H1 (cell line): Measurements from ENCODE around the gene ZNF132. TPM values are rescaled to one million over a fixed set of nuclear protein-coding genes. Genes with fewer than 3 reads are reported as not detected.

Source experiments
- ASH2L ChIP-seq: fragments of 200-600, 300-600 bp; sonication (generic); IDR thresholded peaks from one replicate; pipeline ENCODE4 v1.7.1; 2017; ENCODE audit warnings: low read length
- CBX5 ChIP-seq: fragments of 300-800, 300-1000 bp; sonication (generic); IDR thresholded peaks from 2 replicates; pipeline ENCODE4 v1.7.1; 2016; ENCODE audit warnings: antibody characterized with exemption, low read length, low read depth
- CBX8 ChIP-seq: fragments of 300-800, 300-1000 bp; sonication (generic); IDR thresholded peaks from 2 replicates; pipeline ENCODE4 v1.7.1; 2016; ENCODE audit warnings: low read depth, low read length, borderline replicate concordance
- CEBPB ChIP-seq: IDR thresholded peaks from 2 replicates; pipeline ENCODE4 v1.6.1; 2012; ENCODE audit warnings: low read depth, low read length
- JUN ChIP-seq: IDR thresholded peaks from 2 replicates; pipeline ENCODE4 v1.6.1; 2011; ENCODE audit warnings: low read depth, mild to moderate bottlenecking, improper control_type of control experiment, low read length
- POLR2AphosphoS5 ChIP-seq: IDR thresholded peaks from 2 replicates; pipeline ENCODE4 v1.6.1; 2011; ENCODE audit warnings: low read depth, low read length
- RAD21 ChIP-seq, 2 experiments: IDR thresholded peaks in 1 of 2; conservative IDR thresholded peaks in 1 of 2; 2 replicates each; pipeline ENCODE4 v1.6.1; 2011; ENCODE audit warnings: low read depth in 2 of 2, low read length in 2 of 2, improper control_type of control experiment in 1 of 2, inconsistent platforms in 1 of 2, mild to moderate bottlenecking in 1 of 2, moderate library complexity in 1 of 2
- RNF2 ChIP-seq: fragments of 200-900, 300-1000 bp; sonication (generic); IDR thresholded peaks from 2 replicates; pipeline ENCODE4 v1.7.1; 2016; ENCODE audit warnings: borderline replicate concordance, low read depth, mild to moderate bottlenecking, antibody characterized with exemption, low read length; ENCODE audit not compliant: poor library complexity, severe bottlenecking; ENCODE audit errors: missing control alignments
- SAP30 ChIP-seq: fragments of 300-600 bp; sonication (generic); IDR thresholded peaks from 2 replicates; pipeline ENCODE4 v1.7.1; 2012; ENCODE audit warnings: low read length, moderate library complexity, mild to moderate bottlenecking, inconsistent platforms; ENCODE audit not compliant: insufficient read depth, insufficient replicate concordance
- polyA plus RNA-seq, 7 experiments: library from polyadenylated mRNA; depleted of rRNA in 3 of 7; stranded (reverse) in 5 of 7; unstranded in 2 of 7; fragments of >200 nt in 5 of 7; fragments of 200-250 nt in 2 of 7; gene quantifications; 1 replicate in 5 of 7; 2 replicates in 1 of 7; 4 replicates in 1 of 7; pipeline versions ENCODE4 v1.2.1 to v1.2.3, GENCODE V29; 2011 to 2013; ENCODE audit warnings: missing spikeins in 2 of 7, mixed read lengths in 2 of 7
- total RNA-seq: library from RNA; stranded (reverse); fragmentation: NEBNext Ultra II Directional; extraction: Animal tissue kit (Norgen Biotek cat#: 25700); gene quantifications from 2 replicates; pipeline ENCODE4 v1.2.1, GENCODE V29; 2021
- TF ChIP-seq, protein P1 (sequence below): fragments of 300-600 bp; sonication (generic); IDR thresholded peaks from 2 replicates; pipeline ENCODE4 v1.7.1; 2012; ENCODE audit warnings: low read length, moderate library complexity, mild to moderate bottlenecking, inconsistent platforms; ENCODE audit not compliant: insufficient replicate concordance

ZNF132 gene
- total and polyA plus RNA-seq, 2 of the 8 experiments (the other 6 are each of a cell fraction or from before 2014, with no cell fraction given) = 0.89 to 1.9 TPM

DNA sequence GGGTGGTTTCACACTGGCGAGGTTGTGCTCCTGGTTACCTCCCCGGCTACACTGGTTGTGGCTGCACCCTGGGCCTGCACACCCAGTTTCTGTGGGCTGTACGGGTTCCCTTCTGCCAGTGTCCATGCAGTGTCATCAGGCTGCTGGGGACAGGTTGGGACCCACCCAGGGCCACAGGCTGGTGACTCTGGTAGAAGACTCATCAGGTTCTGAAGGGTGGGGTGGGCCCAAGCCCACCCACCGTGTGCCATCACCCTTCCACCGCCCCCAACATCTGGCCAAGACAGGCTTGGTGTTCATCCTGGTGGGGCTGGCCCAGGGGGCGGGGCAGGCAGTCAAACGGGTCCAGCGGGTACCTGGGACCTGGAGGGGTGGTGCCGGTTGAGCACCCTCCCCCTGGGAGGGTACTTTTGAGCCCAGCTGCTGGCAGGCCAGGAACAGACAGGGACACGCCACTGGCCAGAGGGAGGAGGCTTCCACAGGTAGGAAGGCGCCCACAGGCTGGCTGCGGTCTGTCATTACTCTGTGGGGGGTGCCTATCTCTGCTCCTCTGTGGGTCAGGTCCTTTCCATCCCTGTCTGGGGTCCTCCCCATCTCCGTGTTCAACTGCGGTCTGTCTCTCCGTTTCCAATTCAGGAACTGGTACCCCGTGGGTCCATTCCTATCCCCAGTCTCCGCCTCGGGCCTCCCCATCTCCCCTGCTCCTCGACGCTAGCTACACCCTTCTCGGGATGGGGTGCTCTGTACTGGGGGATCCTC is 44.6 kb downstream of the ZNF132 start, which contains the start of gene RNF225 (continued):
- TF ChIP-seq, protein P1, sequence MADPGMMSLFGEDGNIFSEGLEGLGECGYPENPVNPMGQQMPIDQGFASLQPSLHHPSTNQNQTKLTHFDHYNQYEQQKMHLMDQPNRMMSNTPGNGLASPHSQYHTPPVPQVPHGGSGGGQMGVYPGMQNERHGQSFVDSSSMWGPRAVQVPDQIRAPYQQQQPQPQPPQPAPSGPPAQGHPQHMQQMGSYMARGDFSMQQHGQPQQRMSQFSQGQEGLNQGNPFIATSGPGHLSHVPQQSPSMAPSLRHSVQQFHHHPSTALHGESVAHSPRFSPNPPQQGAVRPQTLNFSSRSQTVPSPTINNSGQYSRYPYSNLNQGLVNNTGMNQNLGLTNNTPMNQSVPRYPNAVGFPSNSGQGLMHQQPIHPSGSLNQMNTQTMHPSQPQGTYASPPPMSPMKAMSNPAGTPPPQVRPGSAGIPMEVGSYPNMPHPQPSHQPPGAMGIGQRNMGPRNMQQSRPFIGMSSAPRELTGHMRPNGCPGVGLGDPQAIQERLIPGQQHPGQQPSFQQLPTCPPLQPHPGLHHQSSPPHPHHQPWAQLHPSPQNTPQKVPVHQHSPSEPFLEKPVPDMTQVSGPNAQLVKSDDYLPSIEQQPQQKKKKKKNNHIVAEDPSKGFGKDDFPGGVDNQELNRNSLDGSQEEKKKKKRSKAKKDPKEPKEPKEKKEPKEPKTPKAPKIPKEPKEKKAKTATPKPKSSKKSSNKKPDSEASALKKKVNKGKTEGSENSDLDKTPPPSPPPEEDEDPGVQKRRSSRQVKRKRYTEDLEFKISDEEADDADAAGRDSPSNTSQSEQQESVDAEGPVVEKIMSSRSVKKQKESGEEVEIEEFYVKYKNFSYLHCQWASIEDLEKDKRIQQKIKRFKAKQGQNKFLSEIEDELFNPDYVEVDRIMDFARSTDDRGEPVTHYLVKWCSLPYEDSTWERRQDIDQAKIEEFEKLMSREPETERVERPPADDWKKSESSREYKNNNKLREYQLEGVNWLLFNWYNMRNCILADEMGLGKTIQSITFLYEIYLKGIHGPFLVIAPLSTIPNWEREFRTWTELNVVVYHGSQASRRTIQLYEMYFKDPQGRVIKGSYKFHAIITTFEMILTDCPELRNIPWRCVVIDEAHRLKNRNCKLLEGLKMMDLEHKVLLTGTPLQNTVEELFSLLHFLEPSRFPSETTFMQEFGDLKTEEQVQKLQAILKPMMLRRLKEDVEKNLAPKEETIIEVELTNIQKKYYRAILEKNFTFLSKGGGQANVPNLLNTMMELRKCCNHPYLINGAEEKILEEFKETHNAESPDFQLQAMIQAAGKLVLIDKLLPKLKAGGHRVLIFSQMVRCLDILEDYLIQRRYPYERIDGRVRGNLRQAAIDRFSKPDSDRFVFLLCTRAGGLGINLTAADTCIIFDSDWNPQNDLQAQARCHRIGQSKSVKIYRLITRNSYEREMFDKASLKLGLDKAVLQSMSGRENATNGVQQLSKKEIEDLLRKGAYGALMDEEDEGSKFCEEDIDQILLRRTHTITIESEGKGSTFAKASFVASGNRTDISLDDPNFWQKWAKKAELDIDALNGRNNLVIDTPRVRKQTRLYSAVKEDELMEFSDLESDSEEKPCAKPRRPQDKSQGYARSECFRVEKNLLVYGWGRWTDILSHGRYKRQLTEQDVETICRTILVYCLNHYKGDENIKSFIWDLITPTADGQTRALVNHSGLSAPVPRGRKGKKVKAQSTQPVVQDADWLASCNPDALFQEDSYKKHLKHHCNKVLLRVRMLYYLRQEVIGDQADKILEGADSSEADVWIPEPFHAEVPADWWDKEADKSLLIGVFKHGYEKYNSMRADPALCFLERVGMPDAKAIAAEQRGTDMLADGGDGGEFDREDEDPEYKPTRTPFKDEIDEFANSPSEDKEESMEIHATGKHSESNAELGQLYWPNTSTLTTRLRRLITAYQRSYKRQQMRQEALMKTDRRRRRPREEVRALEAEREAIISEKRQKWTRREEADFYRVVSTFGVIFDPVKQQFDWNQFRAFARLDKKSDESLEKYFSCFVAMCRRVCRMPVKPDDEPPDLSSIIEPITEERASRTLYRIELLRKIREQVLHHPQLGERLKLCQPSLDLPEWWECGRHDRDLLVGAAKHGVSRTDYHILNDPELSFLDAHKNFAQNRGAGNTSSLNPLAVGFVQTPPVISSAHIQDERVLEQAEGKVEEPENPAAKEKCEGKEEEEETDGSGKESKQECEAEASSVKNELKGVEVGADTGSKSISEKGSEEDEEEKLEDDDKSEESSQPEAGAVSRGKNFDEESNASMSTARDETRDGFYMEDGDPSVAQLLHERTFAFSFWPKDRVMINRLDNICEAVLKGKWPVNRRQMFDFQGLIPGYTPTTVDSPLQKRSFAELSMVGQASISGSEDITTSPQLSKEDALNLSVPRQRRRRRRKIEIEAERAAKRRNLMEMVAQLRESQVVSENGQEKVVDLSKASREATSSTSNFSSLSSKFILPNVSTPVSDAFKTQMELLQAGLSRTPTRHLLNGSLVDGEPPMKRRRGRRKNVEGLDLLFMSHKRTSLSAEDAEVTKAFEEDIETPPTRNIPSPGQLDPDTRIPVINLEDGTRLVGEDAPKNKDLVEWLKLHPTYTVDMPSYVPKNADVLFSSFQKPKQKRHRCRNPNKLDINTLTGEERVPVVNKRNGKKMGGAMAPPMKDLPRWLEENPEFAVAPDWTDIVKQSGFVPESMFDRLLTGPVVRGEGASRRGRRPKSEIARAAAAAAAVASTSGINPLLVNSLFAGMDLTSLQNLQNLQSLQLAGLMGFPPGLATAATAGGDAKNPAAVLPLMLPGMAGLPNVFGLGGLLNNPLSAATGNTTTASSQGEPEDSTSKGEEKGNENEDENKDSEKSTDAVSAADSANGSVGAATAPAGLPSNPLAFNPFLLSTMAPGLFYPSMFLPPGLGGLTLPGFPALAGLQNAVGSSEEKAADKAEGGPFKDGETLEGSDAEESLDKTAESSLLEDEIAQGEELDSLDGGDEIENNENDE = no peak
- TF ChIP-seq CBX5 = no peak
- TF ChIP-seq RAD21 (IDR thresholded peaks at IDR 0.05 in 1 of 2, conservative IDR thresholded peaks at IDR 0.05 in 1 of 2; ENCODE audit: low read depth in 2 of 2, low read length in 2 of 2) = no peak
- no peak for TF ChIP-seq SAP30
- peak; percentile 76 for TF ChIP-seq POLR2AphosphoS5
- TF ChIP-seq JUN = no peak
- no peak for TF ChIP-seq CEBPB
- TF ChIP-seq RNF2 = no peak
- TF ChIP-seq ASH2L = peak; percentile 32
- no peak for TF ChIP-seq CBX8
